KMS-11 (cell line): ENCODE results near the gene AGAP1.

Source experiments
- H2AFZ ChIP-seq: fragments of 200-600 bp; sonication (generic); 2 replicates; pipeline ENCODE4 v1.6.1; 2016; ENCODE audit warnings: antibody characterized with exemption, mixed run types, low read depth
- H3K27ac ChIP-seq: fragments of 200-600 bp; sonication (generic); 2 replicates; pipeline ENCODE4 v1.6.1; 2016; ENCODE audit warnings: mild to moderate bottlenecking, mixed run types
- H3K27me3 ChIP-seq: fragments of 200-600 bp; sonication (generic); 2 replicates; pipeline ENCODE4 v1.6.1; 2017; ENCODE audit warnings: mild to moderate bottlenecking, low read depth, mixed run types, moderate library complexity; ENCODE audit not compliant: insufficient read depth
- H3K36me3 ChIP-seq: fragments of 200-600 bp; sonication (generic); 2 replicates; pipeline ENCODE4 v1.6.1; 2017; ENCODE audit warnings: mild to moderate bottlenecking, mixed run types; ENCODE audit not compliant: insufficient read depth
- H3K4me1 ChIP-seq: fragments of 200-600 bp; sonication (generic); 2 replicates; pipeline ENCODE4 v1.6.1; 2016; ENCODE audit warnings: mild to moderate bottlenecking, low read depth, mixed run types; ENCODE audit not compliant: poor library complexity, severe bottlenecking
- H3K4me2 ChIP-seq: fragments of 200-600 bp; sonication (generic); 2 replicates; pipeline ENCODE4 v1.7.0; 2016; ENCODE audit warnings: mild to moderate bottlenecking, mixed run types
- H3K4me3 ChIP-seq: fragments of 200-600 bp; sonication (generic); IDR thresholded peaks from 2 replicates; pipeline ENCODE4 v1.6.1; 2017; ENCODE audit warnings: low read depth, low read length, mixed read lengths; ENCODE audit not compliant: insufficient read depth
- H3K79me2 ChIP-seq: fragments of 200-600 bp; sonication (generic); 2 replicates; pipeline ENCODE4 v1.6.1; 2016; ENCODE audit warnings: low read depth, mixed run types; ENCODE audit not compliant: insufficient read depth
- H3K9ac ChIP-seq: fragments of 200-600 bp; sonication (generic); 2 replicates; pipeline ENCODE4 v1.6.1; 2016; ENCODE audit warnings: mild to moderate bottlenecking, mixed run types
- H4K20me1 ChIP-seq: fragments of 200-600 bp; sonication (generic); 2 replicates; pipeline ENCODE4 v1.6.1; 2016; ENCODE audit warnings: mild to moderate bottlenecking, mixed run types; ENCODE audit not compliant: insufficient read depth
- TF ChIP-seq, protein P1 (sequence below): fragments of 200-600 bp; sonication (generic); conservative IDR thresholded peaks from 2 replicates; pipeline ENCODE4 v1.6.1; 2017; ENCODE audit warnings: low read depth, mild to moderate bottlenecking, antibody characterized with exemption, low read length, moderate library complexity, mixed read lengths

AGAP1 gene

GRCh38 chr2:235835810-235836209, 342.0 kb downstream of the AGAP1 start:
- H3K36me3 ChIP-seq, result no peaks in the 10 kb centered on the region
- H4K20me1 ChIP-seq, result no peaks in the 10 kb centered on the region
- no peaks in the 10 kb centered on the region for H3K27me3 ChIP-seq
- TF ChIP-seq, protein P1, sequence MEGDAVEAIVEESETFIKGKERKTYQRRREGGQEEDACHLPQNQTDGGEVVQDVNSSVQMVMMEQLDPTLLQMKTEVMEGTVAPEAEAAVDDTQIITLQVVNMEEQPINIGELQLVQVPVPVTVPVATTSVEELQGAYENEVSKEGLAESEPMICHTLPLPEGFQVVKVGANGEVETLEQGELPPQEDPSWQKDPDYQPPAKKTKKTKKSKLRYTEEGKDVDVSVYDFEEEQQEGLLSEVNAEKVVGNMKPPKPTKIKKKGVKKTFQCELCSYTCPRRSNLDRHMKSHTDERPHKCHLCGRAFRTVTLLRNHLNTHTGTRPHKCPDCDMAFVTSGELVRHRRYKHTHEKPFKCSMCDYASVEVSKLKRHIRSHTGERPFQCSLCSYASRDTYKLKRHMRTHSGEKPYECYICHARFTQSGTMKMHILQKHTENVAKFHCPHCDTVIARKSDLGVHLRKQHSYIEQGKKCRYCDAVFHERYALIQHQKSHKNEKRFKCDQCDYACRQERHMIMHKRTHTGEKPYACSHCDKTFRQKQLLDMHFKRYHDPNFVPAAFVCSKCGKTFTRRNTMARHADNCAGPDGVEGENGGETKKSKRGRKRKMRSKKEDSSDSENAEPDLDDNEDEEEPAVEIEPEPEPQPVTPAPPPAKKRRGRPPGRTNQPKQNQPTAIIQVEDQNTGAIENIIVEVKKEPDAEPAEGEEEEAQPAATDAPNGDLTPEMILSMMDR, result no peak
- no peak overlapping the region for H3K4me2 ChIP-seq
- H3K4me3 ChIP-seq, result no peak overlapping the region
- H3K27ac ChIP-seq, result no peak overlapping the region
- no peak overlapping the region for H2AFZ ChIP-seq
- no peak overlapping the region for H3K9ac ChIP-seq
- no peaks in the 10 kb centered on the region for H3K79me2 ChIP-seq
- H3K4me1 ChIP-seq, result no peaks in the 10 kb centered on the region

- Histone ChIP-seq H3K27me3 (no peaks in the 10 kb centered on the region), H3K4me1 (no peaks in the 10 kb centered on the region), H4K20me1 (no peaks in the 10 kb centered on the region), H2AFZ (no peak overlapping the region), H3K36me3 (no peaks in the 10 kb centered on the region), H3K79me2 (no peaks in the 10 kb centered on the region), H3K4me3 (no peak overlapping the region), H3K27ac (no peak overlapping the region), H3K4me2 (no peak overlapping the region), H3K9ac (no peak overlapping the region)
- TF ChIP-seq, protein P1, result no peak
Observed at GRCh38 chr2:235836491-235836911, 342.7 kb downstream of the AGAP1 start.

DNA sequence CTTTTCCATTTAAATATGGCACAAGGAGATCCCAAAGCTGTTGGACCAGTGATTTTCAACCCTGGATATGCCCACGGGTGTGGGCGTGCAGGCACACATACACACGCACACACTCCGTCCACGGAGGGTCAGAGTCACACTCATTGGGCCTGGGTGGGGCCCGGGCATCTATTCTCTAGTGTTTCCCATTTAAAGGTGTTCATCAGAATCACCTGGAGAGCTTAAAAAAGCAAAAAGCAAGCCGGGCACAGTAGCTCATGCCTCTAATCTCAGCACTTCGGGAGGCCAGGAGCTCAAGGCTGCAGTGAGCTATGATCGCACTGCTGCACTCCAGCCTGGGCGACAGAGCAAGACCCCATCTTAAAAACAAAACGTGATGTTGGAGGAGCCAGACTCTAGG, 345.4 kb downstream of the AGAP1 start:
- Histone ChIP-seq H4K20me1 (no peaks in the 10 kb centered on the region), H3K4me1 (no peaks in the 10 kb centered on the region), H3K4me3 (no peak overlapping the region), H3K27ac (no peak overlapping the region), H3K9ac (no peak overlapping the region), H2AFZ (no peak overlapping the region), H3K4me2 (no peak overlapping the region), H3K36me3 (no peaks in the 10 kb centered on the region), H3K27me3 (no peaks in the 10 kb centered on the region), H3K79me2 (no peaks in the 10 kb centered on the region)
- TF ChIP-seq, protein P1, result no peak

- Histone ChIP-seq H3K27me3 (no peaks in the 10 kb centered on the region), H3K27ac (no peak overlapping the region), H3K4me1 (no peaks in the 10 kb centered on the region), H3K4me2 (no peak overlapping the region), H4K20me1 (no peaks in the 10 kb centered on the region), H2AFZ (no peak overlapping the region), H3K79me2 (no peaks in the 10 kb centered on the region), H3K4me3 (no peak overlapping the region), H3K36me3 (no peaks in the 10 kb centered on the region), H3K9ac (no peak overlapping the region)
- TF ChIP-seq, protein P1, result no peak
Observed at GRCh38 chr2:235839974-235840373, 346.1 kb downstream of the AGAP1 start.

GRCh38 chr2:235841863-235842262, 348.0 kb downstream of the AGAP1 start:
- Histone ChIP-seq H3K4me3 (no peak overlapping the region), H2AFZ (no peak overlapping the region), H4K20me1 (no peaks in the 10 kb centered on the region), H3K79me2 (no peaks in the 10 kb centered on the region), H3K4me1 (no peaks in the 10 kb centered on the region), H3K36me3 (no peaks in the 10 kb centered on the region), H3K9ac (no peak overlapping the region), H3K27me3 (no peaks in the 10 kb centered on the region), H3K27ac (no peak overlapping the region), H3K4me2 (no peak overlapping the region)
- TF ChIP-seq, protein P1, result no peak
